ENCODE data around the gene UBE2D2.
"Not testable (repeated sequence)": the region's sequence is repeated elsewhere in the genome, so short reads cannot be mapped to it uniquely, and the experiment has no call there.

The UBE2D2 gene

GRCh38 chr5:139524940-139525585 lies 36.1 kb upstream of the UBE2D2 start:
- Histone ChIP-seq H3K4me3 (ENCODE audit: low read length) (peak overlapping the region; percentile 80), H2AFZ (ENCODE audit: low read depth, low read length) (no peak overlapping the region), H3K4me2 (ENCODE audit: low read length) (peak overlapping the region; percentile 76), H3K9me3 (ENCODE audit: insufficient read depth, low read length) (no peaks in the 10 kb centered on the region), H3K27me3 (ENCODE audit: low read depth, low read length) (no peaks in the 10 kb centered on the region), H3K27ac (ENCODE audit: low read length) (peak overlapping the region; percentile 94), H3K79me2 (ENCODE audit: low read length) (peaks cover 40% of the 10 kb centered on the region), H4K20me1 (ENCODE audit: insufficient read depth, low read length) (no peaks in the 10 kb centered on the region), H3K4me1 (ENCODE audit: low read length) (peaks cover 38% of the 10 kb centered on the region), H3K36me3 (replicated peaks; ENCODE audit: low read depth, low read length) (peaks cover 5% of the 10 kb centered on the region), H3K9ac (ENCODE audit: low read length) (peak overlapping the region; percentile 91; the same call in 1 of the 2 replicates)
- TF ChIP-seq EZH2phosphoT487 (IDR thresholded peaks at IDR 0.05; ENCODE audit: low read depth) (no peak), CTCF (IDR thresholded peaks at IDR 0.05; ENCODE audit: low read depth, low read length) (no peak)

GRCh38 chr5:139525586-139526308 lies 35.4 kb upstream of the UBE2D2 start:
- H3K4me2 ChIP-seq (ENCODE audit: low read length): peak overlapping the region; percentile 76
- H3K9me3 ChIP-seq (ENCODE audit: insufficient read depth, low read length); H3K27me3 ChIP-seq (ENCODE audit: low read depth, low read length); H4K20me1 ChIP-seq (ENCODE audit: insufficient read depth, low read length); H3K36me3 ChIP-seq (replicated peaks; ENCODE audit: low read depth, low read length): not testable (repeated sequence)
- H3K9ac ChIP-seq (ENCODE audit: low read length): peak overlapping the region; percentile 91
- H3K27ac ChIP-seq (ENCODE audit: low read length): peak overlapping the region; percentile 94
- H3K4me1 ChIP-seq (ENCODE audit: low read length): peaks cover 38% of the 10 kb centered on the region
- peak overlapping the region; percentile 21; the same call in 1 of the 2 replicates for H2AFZ ChIP-seq (ENCODE audit: low read depth, low read length)
- peaks cover 46% of the 10 kb centered on the region for H3K79me2 ChIP-seq (ENCODE audit: low read length)
- H3K4me3 ChIP-seq (ENCODE audit: low read length): peak overlapping the region; percentile 80

DNA sequence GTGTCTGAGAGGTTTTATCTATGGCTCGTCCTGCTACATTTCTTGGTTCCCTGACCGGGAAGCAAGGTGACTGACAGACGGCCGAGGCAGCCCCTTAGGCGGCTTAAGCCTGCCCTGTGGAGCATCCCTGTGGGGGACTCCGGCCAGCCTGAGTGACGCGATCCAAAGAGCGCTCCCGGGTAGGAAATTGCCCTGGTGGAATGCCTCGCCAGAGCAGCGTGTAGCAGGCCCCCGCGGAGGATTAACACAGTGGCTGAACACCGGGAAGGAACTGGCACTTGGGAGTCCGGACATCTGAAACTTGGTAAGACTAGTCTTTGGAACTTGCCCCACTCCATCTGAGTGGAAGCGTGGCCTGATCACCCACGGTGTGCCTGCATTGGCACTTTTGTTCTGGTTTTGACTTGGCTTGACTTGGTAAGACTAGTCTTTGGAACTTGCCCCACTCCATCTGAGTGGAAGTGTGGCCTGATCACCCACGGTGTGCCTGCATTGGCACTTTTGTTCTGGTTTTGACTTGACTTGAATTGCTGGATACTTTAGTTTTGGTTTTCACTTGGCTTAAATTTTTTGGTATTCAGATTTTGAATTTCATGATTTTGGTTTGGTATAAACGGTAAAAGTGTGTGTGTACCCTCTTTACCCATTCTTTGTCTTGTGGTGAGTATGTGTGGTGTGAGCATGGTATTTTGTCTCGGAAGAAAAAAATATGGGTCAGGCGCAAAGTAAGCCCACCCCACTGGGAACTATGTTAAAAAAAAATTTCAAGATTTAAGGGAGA lies 34.6 kb upstream of the UBE2D2 start:
- peaks cover 38% of the 10 kb centered on the region for H3K4me1 ChIP-seq (ENCODE audit: low read length)
- peak overlapping the region; percentile 76 for H3K4me2 ChIP-seq (ENCODE audit: low read length)
- peak overlapping the region; percentile 91 for H3K9ac ChIP-seq (ENCODE audit: low read length)
- H3K36me3 ChIP-seq (replicated peaks; ENCODE audit: low read depth, low read length); H3K27me3 ChIP-seq (ENCODE audit: low read depth, low read length); H3K9me3 ChIP-seq (ENCODE audit: insufficient read depth, low read length); H4K20me1 ChIP-seq (ENCODE audit: insufficient read depth, low read length): not testable (repeated sequence)
- H3K27ac ChIP-seq (ENCODE audit: low read length): peak overlapping the region; percentile 94
- peak overlapping the region; percentile 21; the same call in 1 of the 2 replicates for H2AFZ ChIP-seq (ENCODE audit: low read depth, low read length)
- H3K4me3 ChIP-seq (ENCODE audit: low read length): peak overlapping the region; percentile 80
- H3K79me2 ChIP-seq (ENCODE audit: low read length): peaks cover 46% of the 10 kb centered on the region

- not testable (repeated sequence) for H2AFZ ChIP-seq (ENCODE audit: low read depth, low read length); H4K20me1 ChIP-seq (ENCODE audit: insufficient read depth, low read length); H3K9me3 ChIP-seq (ENCODE audit: insufficient read depth, low read length); H3K27me3 ChIP-seq (ENCODE audit: low read depth, low read length)
- Histone ChIP-seq H3K27ac (ENCODE audit: low read length) (peak overlapping the region; percentile 94), H3K9ac (ENCODE audit: low read length) (peak overlapping the region; percentile 91), H3K79me2 (ENCODE audit: low read length) (peaks cover 49% of the 10 kb centered on the region), H3K36me3 (replicated peaks; ENCODE audit: low read depth, low read length) (peaks cover 11% of the 10 kb centered on the region), H3K4me3 (ENCODE audit: low read length) (peak overlapping the region; percentile 80), H3K4me1 (ENCODE audit: low read length) (peaks cover 38% of the 10 kb centered on the region), H3K4me2 (ENCODE audit: low read length) (peak overlapping the region; percentile 76)
These were observed 34.1 kb upstream of the UBE2D2 start for GRCh38 chr5:139527090-139527470.

GRCh38 chr5:139527896-139528467 lies 33.2 kb upstream of the UBE2D2 start:
- peak overlapping the region; percentile 91 for H3K9ac ChIP-seq (ENCODE audit: low read length)
- peak overlapping the region; percentile 76 for H3K4me2 ChIP-seq (ENCODE audit: low read length)
- H3K36me3 ChIP-seq (replicated peaks; ENCODE audit: low read depth, low read length): peaks cover 11% of the 10 kb centered on the region
- not testable (repeated sequence) for H4K20me1 ChIP-seq (ENCODE audit: insufficient read depth, low read length); H3K27me3 ChIP-seq (ENCODE audit: low read depth, low read length); H2AFZ ChIP-seq (ENCODE audit: low read depth, low read length); H3K9me3 ChIP-seq (ENCODE audit: insufficient read depth, low read length)
- peaks cover 49% of the 10 kb centered on the region for H3K79me2 ChIP-seq (ENCODE audit: low read length)
- peak overlapping the region; percentile 48 for H3K27ac ChIP-seq (ENCODE audit: low read length)
- peaks cover 38% of the 10 kb centered on the region for H3K4me1 ChIP-seq (ENCODE audit: low read length)
- H3K4me3 ChIP-seq (ENCODE audit: low read length): peak overlapping the region; percentile 80

GRCh38 chr5:139528695-139529094 lies 32.4 kb upstream of the UBE2D2 start:
- H3K4me3 ChIP-seq (ENCODE audit: low read length): peak overlapping the region; percentile 80
- H2AFZ ChIP-seq (ENCODE audit: low read depth, low read length); H3K27me3 ChIP-seq (ENCODE audit: low read depth, low read length); H4K20me1 ChIP-seq (ENCODE audit: insufficient read depth, low read length); H3K9me3 ChIP-seq (ENCODE audit: insufficient read depth, low read length): not testable (repeated sequence)
- peaks cover 35% of the 10 kb centered on the region for H3K4me1 ChIP-seq (ENCODE audit: low read length)
- H3K27ac ChIP-seq (ENCODE audit: low read length): peak overlapping the region; percentile 48
- H3K79me2 ChIP-seq (ENCODE audit: low read length): peaks cover 49% of the 10 kb centered on the region
- H3K36me3 ChIP-seq (replicated peaks; ENCODE audit: low read depth, low read length): peaks cover 11% of the 10 kb centered on the region
- H3K4me2 ChIP-seq (ENCODE audit: low read length): peak overlapping the region; percentile 76
- H3K9ac ChIP-seq (ENCODE audit: low read length): peak overlapping the region; percentile 91; the same call in 1 of the 2 replicates

DNA sequence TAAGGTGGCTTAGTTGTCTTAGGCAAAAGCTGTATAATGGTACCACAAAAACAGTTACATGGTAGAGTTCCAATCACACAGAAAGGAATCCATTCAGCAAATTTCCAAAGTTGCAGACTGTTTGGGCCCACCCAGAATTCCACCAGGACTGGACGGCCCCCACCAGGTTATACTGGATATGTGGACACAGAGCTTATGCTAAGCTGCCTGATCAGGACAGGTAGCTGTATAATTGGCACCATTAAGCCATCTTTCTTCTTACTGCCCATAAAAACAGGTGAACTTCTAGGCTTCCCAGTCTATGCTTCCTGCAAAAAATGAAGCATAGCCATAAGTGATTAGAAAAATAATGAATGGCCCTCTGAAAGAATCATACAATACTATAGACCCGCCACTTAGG lies 31.1 kb upstream of the UBE2D2 start:
- H3K9ac ChIP-seq (ENCODE audit: low read length): not testable (repeated sequence)

More for the DNA sequence above, 31.1 kb upstream of the UBE2D2 start:
- H4K20me1 ChIP-seq (ENCODE audit: insufficient read depth, low read length); H3K4me3 ChIP-seq (ENCODE audit: low read length); H3K9me3 ChIP-seq (ENCODE audit: insufficient read depth, low read length); H3K27me3 ChIP-seq (ENCODE audit: low read depth, low read length); H2AFZ ChIP-seq (ENCODE audit: low read depth, low read length); H3K27ac ChIP-seq (ENCODE audit: low read length); H3K4me2 ChIP-seq (ENCODE audit: low read length): not testable (repeated sequence)
- Histone ChIP-seq H3K79me2 (ENCODE audit: low read length) (peaks cover 49% of the 10 kb centered on the region), H3K4me1 (ENCODE audit: low read length) (peaks cover 21% of the 10 kb centered on the region), H3K36me3 (replicated peaks; ENCODE audit: low read depth, low read length) (peaks cover 11% of the 10 kb centered on the region)

Measured in OCI-LY3 (cell line).